ENCODE data around the gene SNRNP70.
"Not testable (repeated sequence)": the region's sequence is repeated elsewhere in the genome, so short reads cannot be mapped to it uniquely, and the experiment has no call there.

SNRNP70 gene

DNA sequence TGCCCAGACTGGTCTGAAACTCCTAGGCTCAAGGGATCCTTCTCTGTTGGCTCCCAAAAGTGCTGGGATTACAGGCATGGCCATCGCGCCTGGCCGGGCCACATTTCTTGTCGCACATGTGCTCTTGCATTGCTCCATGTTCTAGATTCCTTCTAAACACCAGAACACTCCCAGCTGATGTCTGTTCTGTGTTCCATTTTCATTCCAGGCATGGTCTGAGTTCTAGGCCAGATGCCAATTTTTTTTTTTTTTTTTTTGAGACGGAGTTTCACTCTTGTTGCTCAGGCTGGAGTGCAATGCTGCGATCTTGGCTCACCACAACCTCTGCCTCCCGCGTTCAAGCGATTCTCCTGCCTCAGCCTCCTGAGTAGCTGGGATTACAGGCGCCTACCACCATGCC is 36.6 kb downstream of the SNRNP70 start:
- not testable (repeated sequence) for DNase-seq

DNA sequence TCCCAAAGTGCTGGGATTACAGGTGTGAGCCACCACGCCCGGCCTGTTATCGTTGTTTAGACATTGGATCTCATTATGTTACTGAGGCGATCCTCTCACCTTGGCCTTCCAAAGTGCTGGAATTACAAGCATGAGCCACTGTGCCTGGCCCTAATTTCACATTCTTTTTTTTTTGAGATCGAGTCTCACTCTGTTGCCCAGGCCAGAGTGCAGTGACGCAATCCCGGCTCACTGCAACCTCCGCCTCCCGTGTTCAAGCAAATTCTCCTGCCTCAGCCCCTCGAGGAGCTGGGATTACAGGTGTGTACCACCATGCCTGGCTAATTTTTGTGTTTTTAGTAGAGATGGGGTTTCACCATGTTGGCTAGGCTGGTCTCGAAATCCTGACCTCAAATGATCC is 38.0 kb downstream of the SNRNP70 start:
- not testable (repeated sequence) for DNase-seq

- no peak for DNase-seq
Measured at GRCh38 chr19:49125025-49125731, 39.9 kb downstream of the SNRNP70 start.

GRCh38 chr19:49126575-49126974 is 41.3 kb downstream of the SNRNP70 start:
- no peak for DNase-seq

DNA sequence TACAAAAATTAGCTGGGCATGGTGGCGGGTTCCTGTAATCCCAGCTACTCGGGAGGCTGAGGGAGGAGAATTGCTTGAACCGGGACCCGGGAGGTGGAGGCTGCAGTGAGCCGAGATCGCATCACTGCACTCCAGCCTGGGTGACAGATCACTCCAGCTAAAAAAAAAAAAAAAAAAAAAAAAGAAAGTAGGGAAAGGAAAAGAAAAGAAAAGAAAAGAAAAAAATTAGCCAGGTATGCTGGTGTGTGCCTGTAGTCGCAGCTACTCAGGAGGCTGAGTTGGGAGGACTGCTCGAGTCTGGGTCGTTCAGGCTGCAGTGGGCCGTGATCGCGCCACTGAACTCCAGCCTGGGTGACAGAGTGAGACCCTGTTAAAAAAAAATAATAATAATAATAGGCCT is 42.0 kb downstream of the SNRNP70 start:
- DNase-seq, result not testable (repeated sequence)

DNA sequence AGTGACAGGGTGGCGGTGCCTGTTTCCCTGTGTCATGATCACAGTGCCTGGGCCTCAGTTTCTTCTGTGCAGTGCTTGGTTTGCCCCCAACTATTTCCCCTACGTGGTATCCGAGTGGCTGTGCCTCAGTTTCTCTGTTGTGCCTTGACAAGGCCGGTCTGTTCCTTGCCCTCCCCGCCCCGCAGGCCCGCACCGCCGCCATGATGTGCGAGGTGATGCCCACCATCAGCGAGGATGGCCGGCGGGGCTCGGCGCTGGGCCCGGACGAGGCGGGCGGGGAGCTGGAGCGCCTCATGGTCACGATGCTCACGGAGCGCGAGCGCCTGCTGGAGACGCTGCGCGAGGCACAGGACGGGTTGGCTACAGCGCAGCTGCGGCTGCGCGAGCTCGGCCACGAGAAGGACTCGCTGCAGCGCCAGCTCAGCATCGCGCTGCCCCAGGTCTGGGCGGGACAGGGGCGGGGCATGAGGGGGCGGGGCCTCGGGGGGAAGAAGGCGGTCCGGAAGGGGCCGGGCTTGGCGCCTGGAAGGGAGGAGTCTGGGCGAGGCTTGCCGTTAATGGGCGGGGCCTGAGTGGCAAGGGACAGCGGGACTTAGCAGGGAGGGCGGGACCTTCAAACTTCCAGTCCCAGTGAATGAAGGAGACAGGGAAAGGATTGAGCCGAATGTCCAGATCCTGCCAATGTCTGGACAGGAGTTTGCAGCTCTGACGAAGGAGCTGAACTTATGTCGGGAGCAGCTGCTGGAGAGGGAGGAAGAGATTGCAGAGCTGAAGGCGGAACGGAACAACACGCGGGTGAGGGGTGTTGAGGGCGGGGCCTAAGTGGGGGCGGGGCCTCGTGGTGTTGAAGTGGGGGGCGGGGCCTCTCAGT is 42.7 kb downstream of the SNRNP70 start:
- DNase-seq, result peak; percentile 91

DNA sequence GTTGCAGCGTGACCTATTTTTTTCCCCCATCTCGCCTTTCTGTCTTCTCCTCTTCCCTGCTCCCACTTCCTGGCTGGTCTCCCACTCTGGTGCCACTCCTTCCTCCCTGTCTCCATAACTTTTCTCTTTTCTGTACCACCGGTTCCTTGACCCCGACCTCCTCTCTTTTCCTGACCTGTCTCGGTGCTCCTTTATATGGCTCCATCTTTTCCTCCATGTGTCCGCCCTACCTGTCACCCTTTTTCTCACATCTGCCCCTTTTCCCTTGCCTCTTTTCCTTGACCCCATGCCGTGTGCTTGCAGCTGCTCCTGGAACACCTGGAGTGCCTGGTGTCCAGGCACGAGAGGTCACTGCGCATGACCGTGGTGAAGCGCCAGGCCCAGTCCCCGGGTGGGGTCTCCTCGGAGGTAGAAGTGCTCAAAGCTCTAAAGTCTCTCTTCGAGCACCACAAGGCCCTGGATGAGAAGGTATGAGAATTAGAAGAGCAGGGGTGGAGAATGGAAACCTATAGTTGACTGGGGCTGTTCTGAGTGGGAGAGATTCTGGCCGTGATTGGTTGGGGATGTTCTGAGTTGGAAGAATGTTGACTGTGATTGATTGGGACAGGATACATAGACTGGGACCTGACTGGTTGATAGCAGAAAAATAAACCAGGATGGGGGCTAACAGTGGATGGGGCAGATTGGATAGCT is 43.4 kb downstream of the SNRNP70 start:
- DNase-seq, result no peak

GRCh38 chr19:49129238-49129583 is 44.0 kb downstream of the SNRNP70 start:
- DNase-seq, result no peak

DNA sequence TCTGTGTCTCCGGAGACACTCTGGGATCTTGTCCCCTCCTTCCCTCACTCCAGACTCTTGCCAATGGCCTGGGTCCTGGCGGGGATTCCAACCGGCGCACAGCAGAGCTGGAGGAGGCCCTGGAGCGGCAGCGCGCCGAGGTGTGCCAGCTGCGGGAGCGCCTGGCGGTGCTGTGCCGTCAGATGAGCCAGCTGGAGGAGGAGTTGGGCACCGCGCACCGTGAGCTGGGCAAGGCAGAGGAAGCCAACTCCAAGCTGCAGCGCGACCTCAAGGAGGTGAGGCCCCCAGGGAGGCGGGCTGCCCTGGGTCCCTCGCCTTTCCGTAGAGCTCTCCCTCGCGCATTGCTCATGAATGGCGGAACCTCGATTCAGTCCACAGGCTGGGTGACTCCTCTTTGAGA is 45.1 kb downstream of the SNRNP70 start:
- DNase-seq, result no peak

DNA sequence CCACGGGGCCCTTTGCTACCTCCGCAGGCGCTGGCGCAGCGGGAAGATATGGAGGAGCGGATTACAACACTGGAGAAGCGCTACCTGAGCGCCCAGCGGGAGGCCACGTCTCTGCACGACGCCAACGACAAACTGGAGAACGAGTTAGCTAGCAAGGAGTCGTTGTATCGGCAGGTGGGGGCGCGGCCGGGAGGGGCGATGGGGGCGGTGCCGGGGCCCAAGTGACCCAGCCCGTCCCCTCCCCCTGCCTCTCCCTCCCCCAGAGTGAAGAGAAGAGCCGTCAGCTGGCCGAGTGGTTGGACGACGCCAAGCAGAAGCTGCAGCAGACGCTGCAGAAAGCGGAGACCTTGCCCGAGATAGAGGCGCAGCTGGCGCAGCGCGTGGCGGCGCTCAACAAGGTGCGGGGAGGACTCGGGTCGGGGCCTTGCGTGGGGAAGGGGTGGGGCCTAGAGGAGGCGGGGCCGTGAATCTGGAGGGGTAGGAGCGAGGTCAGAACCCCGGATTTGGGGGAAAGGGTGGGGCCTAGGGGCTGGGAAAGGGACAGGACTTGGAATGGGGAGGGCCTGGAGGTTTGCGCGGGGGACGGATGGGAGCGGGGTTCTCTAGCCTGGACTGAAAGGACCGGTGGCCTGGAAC is 47.8 kb downstream of the SNRNP70 start:
- DNase-seq, result no peak

DNA sequence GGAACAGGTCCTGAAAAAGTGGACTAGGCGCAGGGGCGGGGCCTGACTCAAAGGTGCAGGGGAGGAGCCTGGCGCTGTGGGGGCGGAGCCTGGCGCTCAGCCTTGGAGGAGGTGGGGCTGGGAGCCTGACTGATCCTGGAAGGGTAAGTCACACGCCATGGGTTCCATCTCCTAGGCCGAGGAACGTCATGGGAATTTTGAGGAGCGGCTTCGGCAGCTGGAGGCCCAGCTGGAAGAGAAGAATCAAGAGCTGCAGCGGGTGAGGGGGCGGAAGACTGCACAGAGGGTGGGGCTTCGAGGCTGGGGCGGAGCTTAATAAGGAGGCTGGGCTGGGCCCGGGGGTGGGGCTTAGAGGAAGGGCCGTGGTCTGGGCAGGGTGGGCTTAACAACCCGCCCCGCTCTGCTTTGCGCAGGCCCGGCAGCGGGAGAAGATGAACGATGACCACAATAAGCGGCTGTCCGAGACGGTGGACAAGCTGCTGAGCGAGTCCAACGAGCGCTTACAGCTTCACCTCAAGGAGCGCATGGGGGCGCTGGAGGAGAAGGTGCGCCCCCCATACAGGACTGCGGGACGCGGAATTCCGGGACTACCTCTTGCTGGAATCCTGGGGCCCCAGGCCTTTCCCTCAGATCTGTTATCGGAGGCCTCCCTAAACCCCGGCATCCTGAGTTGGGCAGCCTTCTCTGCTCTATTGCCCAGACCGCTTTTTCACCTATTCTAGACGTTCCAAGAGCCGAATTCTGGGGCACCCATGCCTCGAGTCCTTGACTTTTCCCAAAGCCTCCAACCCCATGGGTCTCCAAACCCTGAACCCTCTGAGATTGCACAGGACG is 48.6 kb downstream of the SNRNP70 start:
- DNase-seq, result no peak

- no peak for DNase-seq
Measured at GRCh38 chr19:49135686-49136085, 50.4 kb downstream of the SNRNP70 start.

DNA sequence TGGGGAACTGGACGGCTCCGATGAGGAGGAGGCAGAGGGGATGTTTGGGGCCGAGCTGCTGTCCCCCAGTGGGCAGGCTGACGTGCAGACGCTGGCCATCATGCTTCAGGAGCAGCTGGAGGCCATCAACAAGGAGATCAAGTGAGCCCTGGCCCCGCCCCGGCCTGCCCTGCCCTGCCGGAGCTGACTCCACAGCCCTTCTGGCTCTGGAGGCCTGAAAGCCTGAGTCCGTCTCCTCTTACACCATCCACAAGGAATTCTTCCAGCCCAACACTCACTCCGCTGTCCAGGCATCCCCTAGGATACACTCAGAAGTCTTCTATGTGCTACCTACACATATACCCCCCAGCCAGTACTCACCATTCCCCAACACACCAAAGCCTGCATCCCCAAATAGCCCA is 51.5 kb downstream of the SNRNP70 start:
- DNase-seq, result no peak

DNA sequence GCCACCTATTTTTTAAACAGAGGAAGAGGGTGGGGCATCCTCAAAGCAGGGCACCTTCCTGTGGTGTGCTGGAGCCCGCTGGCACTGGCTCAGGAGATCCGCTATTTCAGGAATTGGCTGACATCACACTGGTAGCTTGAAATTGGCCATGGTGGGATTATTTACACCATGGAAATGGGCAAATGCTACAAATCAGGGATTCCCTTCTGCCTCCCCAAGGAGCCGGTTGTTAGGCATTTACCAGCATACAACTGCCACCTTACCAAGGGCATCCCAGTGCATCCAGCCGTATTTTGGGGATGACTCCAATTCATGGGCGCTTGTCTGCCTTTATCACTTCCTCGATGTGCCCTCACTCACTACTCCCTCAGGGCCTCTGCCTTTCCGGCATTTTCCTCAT is 55.7 kb downstream of the SNRNP70 start:
- no peak for DNase-seq

- no peak for DNase-seq
Measured at GRCh38 chr19:49141352-49141751, 56.1 kb downstream of the SNRNP70 start.

DNA sequence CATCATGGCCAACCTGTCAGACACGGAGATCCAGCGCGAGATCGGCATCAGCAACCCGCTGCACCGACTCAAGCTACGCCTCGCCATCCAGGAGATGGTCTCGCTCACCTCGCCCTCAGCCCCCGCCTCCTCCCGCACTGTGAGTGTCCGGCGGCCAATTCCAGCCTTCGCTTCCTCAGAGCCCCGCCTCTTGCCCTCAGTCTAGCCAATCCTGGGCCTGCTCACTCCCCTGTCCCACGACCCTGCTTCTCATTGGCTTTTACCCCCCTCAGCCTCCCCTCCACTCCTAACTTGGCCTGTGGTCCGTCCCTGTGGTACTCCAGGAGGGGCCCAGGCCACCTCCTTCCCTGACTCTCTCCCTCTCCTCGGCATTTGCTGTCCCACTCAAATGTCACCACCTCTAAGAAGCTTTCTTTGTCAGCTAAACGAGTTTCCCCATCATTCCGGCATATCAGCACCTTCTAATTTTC is 57.6 kb downstream of the SNRNP70 start:
- no peak for DNase-seq

GRCh38 chr19:49145573-49146407 is 60.5 kb downstream of the SNRNP70 start:
- DNase-seq, result peak; percentile 66

DNA sequence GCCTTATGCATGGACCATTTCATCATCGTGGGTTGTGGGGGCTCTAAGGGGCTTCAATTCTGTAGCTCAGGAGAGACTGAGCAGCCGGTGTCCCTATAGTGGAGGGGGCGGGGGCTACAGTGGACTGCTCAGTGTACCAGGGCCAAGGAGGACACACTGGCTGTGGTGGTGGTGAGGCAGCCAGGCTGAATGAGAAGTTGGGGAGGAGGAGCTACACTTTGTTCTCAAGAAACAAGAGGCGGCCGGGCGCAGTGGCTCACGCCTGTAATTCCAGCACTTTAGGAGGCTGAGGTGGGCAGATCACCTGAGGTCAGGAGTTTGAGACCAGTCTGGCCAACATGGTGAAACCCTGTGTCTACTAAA is 61.1 kb downstream of the SNRNP70 start:
- DNase-seq, result not testable (repeated sequence)

GRCh38 chr19:49148044-49148682 is 62.9 kb downstream of the SNRNP70 start:
- no peak for DNase-seq

- peak; percentile 50 for DNase-seq
Measured at GRCh38 chr19:49148784-49149651, 63.8 kb downstream of the SNRNP70 start.

Measured in activated effector memory CD4-positive, alpha-beta T cell treated with Interleukin-2 at 50 U/mL for 16 hours (primary cell).